GM13976 (cell line): ENCODE data around the gene GALNT5.

Experiments
- DNase-seq: peaks from one replicate; pipeline ENCODE4 v3.0.0; 2012; ENCODE audit warnings: low spot score
- in situ Hi-C: fragments of 300-500 bp; cut with MboI; formaldehyde crosslinking; loops from one replicate; pipeline ENCODE4 v1.12.0; 2022; ENCODE audit warnings: low sequenced_read_pairs, mixed read lengths, inconsistent platforms; ENCODE audit not compliant: unreplicated experiment
- TF ChIP-seq, protein P1 (sequence below): IDR thresholded peaks from 2 replicates; pipeline ENCODE4 v1.5.1; 2012; ENCODE audit warnings: borderline replicate concordance, mild to moderate bottlenecking; ENCODE audit not compliant: insufficient read depth; ENCODE audit errors: extremely low read depth, missing control alignments, control extremely low read depth

Gene GALNT5

DNA sequence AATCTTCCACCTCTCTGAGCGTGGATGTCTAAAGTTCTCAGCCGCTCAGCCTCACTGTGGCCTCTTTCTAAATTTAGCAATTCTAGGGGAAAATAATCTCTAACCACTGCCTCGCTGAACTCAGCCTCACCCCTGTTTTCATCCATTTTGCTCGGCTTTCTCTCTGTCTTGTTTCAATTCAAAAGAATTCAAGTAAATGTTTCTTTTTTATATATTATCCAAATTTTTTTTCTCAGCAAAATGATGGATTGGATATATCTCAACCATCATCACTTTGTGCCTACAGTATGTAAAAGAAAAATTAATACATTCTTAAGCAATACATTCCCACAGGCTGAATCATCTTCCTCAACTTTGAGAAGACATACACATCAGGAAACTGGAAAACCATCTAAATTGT lies 24.0 kb upstream of the GALNT5 start:
- in situ Hi-C loops: no loop called here
- TF ChIP-seq, protein P1, sequence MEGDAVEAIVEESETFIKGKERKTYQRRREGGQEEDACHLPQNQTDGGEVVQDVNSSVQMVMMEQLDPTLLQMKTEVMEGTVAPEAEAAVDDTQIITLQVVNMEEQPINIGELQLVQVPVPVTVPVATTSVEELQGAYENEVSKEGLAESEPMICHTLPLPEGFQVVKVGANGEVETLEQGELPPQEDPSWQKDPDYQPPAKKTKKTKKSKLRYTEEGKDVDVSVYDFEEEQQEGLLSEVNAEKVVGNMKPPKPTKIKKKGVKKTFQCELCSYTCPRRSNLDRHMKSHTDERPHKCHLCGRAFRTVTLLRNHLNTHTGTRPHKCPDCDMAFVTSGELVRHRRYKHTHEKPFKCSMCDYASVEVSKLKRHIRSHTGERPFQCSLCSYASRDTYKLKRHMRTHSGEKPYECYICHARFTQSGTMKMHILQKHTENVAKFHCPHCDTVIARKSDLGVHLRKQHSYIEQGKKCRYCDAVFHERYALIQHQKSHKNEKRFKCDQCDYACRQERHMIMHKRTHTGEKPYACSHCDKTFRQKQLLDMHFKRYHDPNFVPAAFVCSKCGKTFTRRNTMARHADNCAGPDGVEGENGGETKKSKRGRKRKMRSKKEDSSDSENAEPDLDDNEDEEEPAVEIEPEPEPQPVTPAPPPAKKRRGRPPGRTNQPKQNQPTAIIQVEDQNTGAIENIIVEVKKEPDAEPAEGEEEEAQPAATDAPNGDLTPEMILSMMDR: no peak
- DNase-seq: no peak

DNA sequence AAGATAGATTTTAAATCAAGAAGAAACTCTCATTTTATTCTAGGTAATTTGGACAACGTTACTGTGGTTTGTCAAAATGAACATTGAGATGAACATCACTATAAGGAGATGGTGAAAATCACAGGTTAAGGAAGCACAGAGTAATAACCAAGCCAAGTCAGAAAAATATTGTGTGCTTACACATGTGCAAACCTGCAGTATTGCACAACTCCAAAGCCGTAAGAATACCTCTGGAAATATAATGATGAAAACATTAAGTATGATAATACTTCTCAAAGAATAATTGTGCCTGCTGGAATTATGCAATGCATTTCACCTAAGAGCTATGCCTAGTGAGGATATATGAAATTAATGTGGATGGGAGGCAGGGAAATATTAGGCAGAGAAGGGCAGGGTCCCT lies 21.1 kb upstream of the GALNT5 start:
- in situ Hi-C loops: no loop called here
- TF ChIP-seq, protein P1: no peak
- DNase-seq: no peak

DNA sequence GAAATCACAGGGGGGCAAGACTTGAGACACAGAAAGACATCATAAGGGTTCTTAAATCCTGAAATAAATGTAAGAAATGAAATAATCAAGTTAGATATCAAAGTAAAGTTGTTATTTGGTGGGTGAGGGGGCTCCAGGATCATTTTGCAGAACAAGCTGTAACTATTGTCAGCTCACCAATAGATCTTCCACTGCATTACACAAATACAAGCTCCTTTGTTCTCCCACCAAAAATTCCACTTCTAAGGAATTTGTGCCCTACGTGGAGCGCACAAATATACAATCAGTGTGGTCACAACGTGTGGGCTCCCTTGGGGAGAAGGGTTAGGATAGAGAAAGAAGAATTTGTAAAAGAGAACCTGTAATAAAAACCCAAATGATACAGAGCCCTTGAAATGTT lies 19.2 kb upstream of the GALNT5 start:
- TF ChIP-seq, protein P1: no peak
- in situ Hi-C loops: no loop called here
- DNase-seq: no peak

DNA sequence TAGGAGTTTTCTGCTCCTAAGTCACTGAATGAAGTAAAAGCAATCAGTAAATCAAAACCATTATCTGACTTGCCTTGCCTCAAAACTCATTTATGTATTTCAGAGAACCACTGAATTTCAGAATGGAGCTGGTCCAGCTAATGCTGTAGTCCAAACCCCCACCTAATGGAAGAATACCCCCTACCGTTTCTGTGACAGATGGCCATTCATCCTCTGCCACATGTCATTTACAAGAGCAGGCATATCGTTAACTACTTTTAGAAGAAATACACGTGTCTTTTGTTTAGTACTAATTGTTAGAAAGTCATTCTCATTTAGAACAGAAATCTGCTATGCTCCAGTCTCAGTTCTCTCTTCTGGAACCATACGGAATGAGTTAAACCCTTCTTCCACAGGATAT lies 12.8 kb upstream of the GALNT5 start:
- no peak for DNase-seq
- in situ Hi-C loops: no loop called here
- TF ChIP-seq, protein P1: no peak

DNA sequence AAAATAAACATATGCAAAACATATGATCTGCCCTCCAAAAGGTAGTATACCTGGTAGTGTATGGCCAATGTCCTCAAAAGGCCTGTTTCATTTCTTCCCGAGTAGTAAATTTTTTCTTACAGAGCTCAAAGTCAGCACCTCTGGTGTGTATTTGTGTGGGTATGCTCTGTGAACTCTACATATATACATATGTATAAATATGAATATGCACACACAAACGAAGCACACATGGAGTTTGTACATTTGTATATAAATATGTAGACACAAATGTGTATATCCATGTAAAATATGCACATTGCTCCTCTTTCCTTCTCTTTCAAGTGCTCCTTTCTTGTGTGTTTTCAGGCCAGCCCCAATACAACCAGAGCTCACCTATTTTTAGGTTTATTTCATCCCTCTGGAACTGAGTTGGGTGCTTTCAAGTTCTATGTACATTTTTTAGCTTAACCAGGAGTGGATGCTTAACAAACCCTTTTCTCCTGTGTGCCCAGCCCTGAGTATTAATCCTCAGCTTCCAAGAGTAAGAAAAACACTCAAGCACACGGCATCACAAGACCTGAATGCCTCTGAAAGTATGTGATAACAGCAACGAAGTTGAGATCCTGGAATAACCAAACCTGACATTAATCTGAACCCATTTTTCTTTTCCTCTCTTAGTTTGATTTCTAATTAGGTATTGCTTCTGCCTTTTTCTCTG lies 12.2 kb upstream of the GALNT5 start:
- TF ChIP-seq, protein P1: no peak
- in situ Hi-C loops: no loop called here

DNA sequence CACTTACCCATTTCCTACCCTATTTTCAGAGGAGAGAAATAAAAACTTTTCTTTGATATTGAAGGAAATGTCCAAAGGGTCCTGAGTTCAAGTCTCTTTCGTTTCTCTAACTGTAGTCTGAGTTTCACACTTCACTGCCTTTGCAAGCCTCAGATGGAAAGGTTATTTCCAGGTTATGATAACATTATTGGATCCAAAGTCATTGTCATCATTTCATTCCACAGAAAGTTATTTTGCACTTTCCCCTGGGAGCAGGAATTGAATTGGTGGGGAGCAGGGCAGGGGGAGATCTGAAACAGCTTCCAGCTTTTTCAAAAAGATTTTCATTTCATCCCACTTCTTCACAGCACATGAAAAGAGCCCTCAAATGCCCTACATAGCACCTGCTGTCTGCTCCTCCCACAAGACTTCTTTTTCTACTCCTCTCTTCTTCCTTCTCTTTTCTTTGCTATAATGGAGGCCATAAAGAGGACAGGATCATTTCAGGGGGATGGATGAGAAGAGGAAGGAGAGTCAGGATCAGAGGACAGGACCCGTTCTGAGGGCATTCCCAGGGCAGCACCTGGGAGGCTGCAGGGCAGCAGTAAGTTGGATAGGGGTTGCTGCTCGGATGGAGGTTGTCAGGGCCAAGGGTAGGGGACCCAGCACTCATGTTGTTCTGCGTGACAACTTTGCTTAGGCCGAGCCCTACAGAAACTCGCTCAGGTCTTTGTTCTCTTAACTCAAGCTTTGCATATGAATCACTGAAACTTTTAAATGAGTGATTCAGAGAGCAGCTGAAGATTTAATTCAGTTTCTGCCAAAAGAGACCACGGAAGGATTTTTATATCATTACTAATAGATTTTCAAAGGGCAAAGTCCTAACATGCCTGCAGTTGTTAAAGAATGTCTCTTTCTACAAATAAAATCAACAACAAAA lies 11.4 kb upstream of the GALNT5 start:
- in situ Hi-C loops: no loop called here
- TF ChIP-seq, protein P1: no peak

More for the DNA sequence above, 12.2 kb upstream of the GALNT5 start:
- no peak for DNase-seq

More for the DNA sequence above, 11.4 kb upstream of the GALNT5 start:
- DNase-seq: peak; percentile 21
